ENCODE results near the gene ADAMTSL3. TPM values are rescaled to one million over a fixed set of nuclear protein-coding genes. Genes with fewer than 3 reads are reported as not detected.

ADAMTSL3 gene
- total and polyA plus RNA-seq, 2 of the 8 experiments (the other 6 are each of a cell fraction or from before 2014, with no cell fraction given), result 0.35 to 1.4 TPM

GRCh38 chr15:83815506-83815905, 161.6 kb downstream of the ADAMTSL3 start:
- DNase-seq (ENCODE audit: low read depth in 1 of 2, low spot score in 2 of 2) (no peak), FAIRE-seq (no peak)
- ChIA-PET CTCF (ENCODE audit: partially characterized antibody) (interaction anchor here (1.3 to 1.7 kb wide), 3 partner anchors 16 to 31 kb away, joined by 3 to 7 read pairs (median 3); no protein-coding TSS in a partner anchor), POLR2A (ENCODE audit: partially characterized antibody) (no interaction called here)
- H3K14ac ChIP-seq (ENCODE audit: insufficient read length), result no peak overlapping the region
- no peak overlapping the region for H2BK15ac ChIP-seq (ENCODE audit: low read length)
- no peak overlapping the region for H2BK5ac ChIP-seq (ENCODE audit: low read depth, low read length)
- H4K20me1 ChIP-seq (replicated peaks in 1 of 2; ENCODE audit: control insufficient read depth in 1 of 2, insufficient read depth in 2 of 2, low read length in 2 of 2), result no peaks in the 10 kb centered on the region
- no peak overlapping the region for H4K91ac ChIP-seq (replicated peaks; ENCODE audit: insufficient read length, low read length)
- H3K4ac ChIP-seq (replicated peaks; ENCODE audit: insufficient read length, low read depth, low read length), result no peak overlapping the region
- no peak overlapping the region for H3K27ac ChIP-seq (ENCODE audit: low read depth, low read length)
- 92% methylated on average over 2 of the region's 2 CpGs; no CpG with 5 or more reads in 1 of the 2 experiments for WGBS, 2 experiments (ENCODE audit: extremely low coverage in 1 of 2, insufficient coverage in 1 of 2, insufficient read length in 1 of 2, insufficient replicate concordance in 2 of 2, low coverage in 1 of 2, low lambda C conversion rate in 2 of 2, missing lambda C conversion rate in 1 of 2)
- H3K27me3 ChIP-seq (replicated peaks in 1 of 4; ENCODE audit: control insufficient read depth in 3 of 4, extremely low read depth in 1 of 4, insufficient read depth in 3 of 4, low read length in 3 of 4), result no peaks in the 10 kb centered on the region
- no peak overlapping the region for H2BK20ac ChIP-seq (ENCODE audit: low read length)
- H3K4me1 ChIP-seq (replicated peaks in 1 of 4; ENCODE audit: control insufficient read depth in 3 of 4, insufficient read depth in 4 of 4, low read length in 3 of 4), result no peaks in the 10 kb centered on the region
- no peak overlapping the region for H2AK5ac ChIP-seq (ENCODE audit: low read depth, low read length)
- no peak overlapping the region for H3K56ac ChIP-seq (replicated peaks; ENCODE audit: insufficient read length, low read depth, low read length)
- no peak overlapping the region for H2AFZ ChIP-seq (ENCODE audit: low read length)
- no peak overlapping the region for H3K9ac ChIP-seq (replicated peaks in 1 of 4; ENCODE audit: extremely low read depth in 1 of 4, low read depth in 3 of 4, low read length in 3 of 4)
- H4K5ac ChIP-seq (ENCODE audit: insufficient read length, low read depth, low read length), result no peak overlapping the region
- no peaks in the 10 kb centered on the region for H3K23me2 ChIP-seq (ENCODE audit: low read depth, low read length)
- H3K4me3 ChIP-seq (ENCODE audit: extremely low read depth in 1 of 4, insufficient read depth in 2 of 4, low read depth in 3 of 4, low read length in 4 of 4), result no peak overlapping the region
- no peak overlapping the region for H2BK120ac ChIP-seq (replicated peaks; ENCODE audit: low read depth, low read length)
- no peak overlapping the region for H3K23ac ChIP-seq (ENCODE audit: insufficient read length)
- no peaks in the 10 kb centered on the region for H3K9me3 ChIP-seq (ENCODE audit: insufficient read depth in 2 of 2, low read depth in 1 of 2, low read length in 1 of 2)
- no peak overlapping the region for H4K8ac ChIP-seq (ENCODE audit: extremely low read depth, insufficient read depth, low read length)
- H3K79me2 ChIP-seq (ENCODE audit: control insufficient read depth in 1 of 2, insufficient read depth in 2 of 2, low read length in 2 of 2), result no peaks in the 10 kb centered on the region
- no peak overlapping the region for H3K4me2 ChIP-seq (ENCODE audit: insufficient read depth in 1 of 2, low read depth in 2 of 2, low read length in 2 of 2)
- H3K36me3 ChIP-seq (ENCODE audit: control insufficient read depth in 2 of 4, insufficient read depth in 4 of 4, low read length in 3 of 4), result no peaks in the 10 kb centered on the region
- H3K18ac ChIP-seq (ENCODE audit: extremely low read depth, low read length), result no peak overlapping the region
- no peak overlapping the region for H2BK12ac ChIP-seq (ENCODE audit: low read depth, low read length)
- no peaks in the 10 kb centered on the region for H3K79me1 ChIP-seq (ENCODE audit: low read depth, low read length)
- TF ChIP-seq GTF2F1 (IDR thresholded peaks at IDR 0.05; ENCODE audit: borderline replicate concordance, low read depth, low read length), result no peak
